NCI-H187 treated with DMSO at 0.1 percent for 48 hours (cell line): ENCODE results near the gene UBE2G2.
A peak's percentile ranks its signal among the peaks of the same experiment; 100 is the strongest.

Source experiments
- DNase-seq: peaks from one replicate; lab custom pipeline; 2025; lab: John Stamatoyannopoulos, UW

UBE2G2 gene

DNA sequence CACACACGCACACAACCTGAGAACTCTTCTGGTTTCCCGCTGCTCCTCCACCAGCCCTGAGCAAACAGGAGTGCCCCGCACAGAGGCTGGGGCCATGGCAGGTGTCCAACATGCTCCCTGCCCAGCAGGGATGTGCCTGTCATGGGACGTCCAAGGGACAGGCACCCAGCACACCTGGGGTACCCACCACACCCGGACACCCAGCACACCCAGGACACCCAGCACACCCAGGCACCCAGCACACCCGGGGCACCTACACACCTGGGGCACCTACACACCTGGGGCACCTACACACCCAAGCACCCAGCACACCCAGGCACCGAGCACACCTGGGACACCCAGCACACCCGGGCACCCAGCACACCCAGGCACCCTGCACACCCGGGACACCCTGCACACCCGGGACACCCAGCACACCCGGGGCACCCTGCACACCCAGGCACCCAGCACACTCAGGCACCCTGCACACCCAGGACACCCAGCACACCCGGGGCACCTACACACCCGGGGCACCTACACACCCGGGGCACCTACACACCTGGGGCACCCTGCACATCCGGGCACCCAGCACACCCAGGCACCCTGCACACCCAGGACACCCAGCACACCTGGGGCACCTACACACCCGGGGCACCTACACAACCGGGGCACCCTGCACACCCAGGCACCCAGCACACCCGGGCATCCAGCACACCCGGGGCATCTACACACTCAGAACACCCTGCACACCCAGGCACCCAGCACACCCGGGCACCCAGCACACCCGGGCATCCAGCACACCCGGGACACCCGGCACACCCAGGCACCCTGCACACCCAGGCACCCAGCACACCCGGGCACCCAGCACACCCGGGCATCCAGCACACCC, 37.9 kb downstream of the UBE2G2 start:
- no peak for DNase-seq

DNA sequence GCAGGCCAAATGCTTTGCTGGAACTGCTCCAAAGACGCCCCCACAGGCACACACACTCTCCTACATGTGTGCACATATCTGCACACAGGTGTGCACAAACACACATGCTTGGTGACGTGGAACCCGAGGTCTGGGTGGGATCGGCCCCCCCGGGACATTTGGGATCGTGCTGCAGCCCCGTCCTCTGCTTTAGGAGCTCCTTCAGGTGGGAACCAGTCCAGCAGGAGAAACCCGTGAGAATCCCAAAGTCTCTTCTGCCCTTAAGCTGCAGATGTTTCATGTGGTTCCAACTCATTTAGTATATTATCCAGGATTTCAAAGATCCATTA, 38.6 kb downstream of the UBE2G2 start:
- DNase-seq = no peak

DNA sequence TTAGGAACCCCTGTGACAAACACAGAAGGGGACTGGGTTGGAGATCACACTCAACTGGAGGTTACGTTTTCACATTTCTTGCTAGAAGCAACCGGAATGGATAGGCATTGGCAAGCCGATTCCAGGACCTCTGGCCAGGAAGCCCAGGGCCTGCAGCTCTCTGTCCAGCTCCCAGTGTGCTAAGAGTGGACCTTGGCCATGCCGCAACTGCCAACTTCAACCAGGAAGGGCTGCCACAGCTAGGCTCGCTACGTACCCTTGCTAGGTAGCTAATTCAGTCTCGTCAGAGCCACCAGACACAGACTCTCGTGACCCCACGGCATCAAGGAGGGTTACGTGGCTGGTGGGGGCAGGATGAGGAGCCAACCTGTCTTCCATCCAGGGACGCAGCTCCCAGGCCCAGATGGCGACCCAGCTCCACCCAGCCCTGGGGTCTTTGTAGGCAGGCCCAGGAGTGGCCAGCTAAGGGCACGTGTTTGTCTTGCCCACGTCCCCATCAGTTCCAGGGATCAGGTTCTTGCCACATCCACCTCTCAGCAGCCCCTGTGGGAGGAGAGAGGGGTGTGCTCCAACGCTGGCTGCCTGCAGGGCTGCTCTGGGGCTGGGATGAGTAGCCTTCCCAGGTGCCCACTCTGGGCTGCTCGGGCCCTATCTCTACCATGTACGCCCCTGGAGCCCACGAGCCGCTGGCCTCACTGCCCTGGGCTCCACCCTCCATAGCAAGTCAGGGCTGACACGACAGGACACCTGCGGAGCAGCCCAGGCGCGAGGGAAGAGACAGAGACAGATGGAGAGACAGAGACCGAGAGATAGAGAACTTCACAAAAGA, 39.2 kb downstream of the UBE2G2 start:
- DNase-seq = no peak

DNA sequence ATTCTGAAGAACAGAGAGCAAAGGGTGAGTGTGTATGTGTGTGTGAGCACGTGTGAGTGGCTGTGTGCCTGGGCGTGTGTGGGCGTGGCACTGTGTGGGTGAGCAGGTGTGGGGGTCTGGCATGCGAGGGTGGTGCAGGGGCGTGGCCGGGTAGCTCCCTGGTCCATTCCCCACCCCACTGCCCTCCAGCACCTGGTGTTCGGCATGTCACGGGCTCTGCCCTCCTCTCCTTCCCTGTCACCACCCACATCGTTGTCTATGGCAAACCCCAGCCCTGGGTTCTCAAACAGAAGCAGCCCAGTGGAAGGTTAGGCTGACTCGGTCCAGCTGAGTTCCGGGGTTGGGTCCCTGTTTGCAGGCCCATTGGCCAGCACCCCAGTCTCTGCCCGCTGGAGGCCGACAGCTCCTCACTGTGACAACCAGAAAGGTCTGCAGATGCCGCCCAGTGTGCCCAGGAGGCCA, 39.8 kb downstream of the UBE2G2 start:
- DNase-seq = peak; percentile 47

DNA sequence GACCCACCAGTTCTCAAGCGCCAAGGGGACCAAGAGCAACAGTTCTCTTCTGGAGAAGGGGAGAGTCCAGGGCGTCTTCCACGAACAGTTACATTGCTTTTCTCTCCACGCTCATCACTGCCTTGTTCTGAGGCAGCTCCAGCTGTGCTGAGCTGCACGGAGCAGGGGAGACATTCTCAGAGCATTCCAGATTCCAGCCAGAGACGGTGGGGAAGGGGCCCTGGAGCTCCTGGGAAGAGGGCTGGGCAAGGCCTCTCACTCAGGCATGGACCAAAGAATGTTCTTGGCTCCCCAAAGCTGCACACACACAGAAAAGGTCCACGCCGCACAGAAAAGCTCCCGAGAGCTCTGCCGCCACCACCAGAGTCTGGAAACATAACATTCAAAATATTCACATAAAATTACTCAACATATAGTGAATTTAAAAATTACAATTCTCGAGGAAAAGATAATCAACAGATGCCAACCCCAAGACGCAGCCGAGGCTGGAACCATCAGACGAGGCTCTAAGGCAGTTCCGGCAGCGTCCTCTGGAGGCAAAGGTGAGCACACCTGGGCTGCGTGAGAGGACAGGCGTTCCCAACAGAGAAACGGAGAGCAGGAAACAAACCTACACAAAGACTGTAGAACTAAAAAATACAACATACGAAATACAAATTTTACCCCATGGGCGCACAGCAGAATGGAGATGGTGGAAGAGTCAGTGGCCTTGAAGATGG, 40.5 kb downstream of the UBE2G2 start:
- DNase-seq = peak; percentile 37

DNA sequence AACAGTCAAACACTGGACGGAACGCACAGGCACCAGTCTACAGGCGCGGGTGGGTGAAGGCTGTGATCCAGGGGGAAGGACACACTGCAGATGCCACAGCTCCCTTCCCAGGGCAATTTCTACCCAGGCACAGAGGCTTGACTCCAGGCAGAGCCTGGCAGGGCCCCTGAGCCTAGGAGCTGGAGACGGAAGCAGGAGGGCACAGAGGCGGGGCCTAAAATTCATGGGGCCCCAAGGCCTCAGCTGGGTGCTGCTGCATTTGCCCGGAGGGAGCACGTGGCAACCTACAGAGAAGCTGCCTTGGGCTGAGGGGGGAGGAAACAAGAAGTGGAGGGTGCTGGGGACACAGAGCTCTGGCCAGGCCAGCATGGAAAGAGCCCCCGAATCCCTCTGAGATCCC, 41.2 kb downstream of the UBE2G2 start:
- no peak for DNase-seq

DNA sequence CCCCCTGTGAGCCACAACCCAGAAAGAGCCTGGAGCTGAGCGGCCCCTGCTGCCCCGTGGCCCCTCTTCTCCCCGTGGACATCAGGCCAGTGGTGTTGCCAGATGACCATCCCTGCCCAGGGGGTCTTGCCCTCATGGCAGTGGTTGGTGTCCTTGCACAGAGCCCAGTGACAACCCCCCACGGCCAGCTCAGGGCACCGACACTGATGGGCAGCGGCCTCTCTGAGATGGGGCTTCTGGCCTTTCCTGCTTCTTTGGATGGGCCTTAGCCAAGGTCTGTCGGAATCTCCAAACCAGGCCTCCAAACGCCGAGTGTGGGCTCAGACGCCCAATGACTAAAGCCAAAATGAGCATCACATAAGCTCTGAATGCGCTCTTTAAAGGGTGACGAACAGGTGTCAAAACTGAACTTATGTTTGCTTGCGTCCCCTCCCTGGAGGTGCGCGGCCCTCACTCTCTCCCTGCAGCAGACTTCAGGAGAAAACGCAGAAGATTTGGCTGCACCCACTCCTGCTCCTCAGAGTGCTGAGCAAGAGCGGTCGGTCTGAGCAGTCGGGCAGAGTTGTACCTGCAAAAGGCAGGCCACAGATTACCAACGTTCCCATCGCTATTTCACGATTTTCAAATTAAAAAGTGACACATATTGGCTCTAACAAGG, 41.9 kb downstream of the UBE2G2 start:
- no peak for DNase-seq

DNA sequence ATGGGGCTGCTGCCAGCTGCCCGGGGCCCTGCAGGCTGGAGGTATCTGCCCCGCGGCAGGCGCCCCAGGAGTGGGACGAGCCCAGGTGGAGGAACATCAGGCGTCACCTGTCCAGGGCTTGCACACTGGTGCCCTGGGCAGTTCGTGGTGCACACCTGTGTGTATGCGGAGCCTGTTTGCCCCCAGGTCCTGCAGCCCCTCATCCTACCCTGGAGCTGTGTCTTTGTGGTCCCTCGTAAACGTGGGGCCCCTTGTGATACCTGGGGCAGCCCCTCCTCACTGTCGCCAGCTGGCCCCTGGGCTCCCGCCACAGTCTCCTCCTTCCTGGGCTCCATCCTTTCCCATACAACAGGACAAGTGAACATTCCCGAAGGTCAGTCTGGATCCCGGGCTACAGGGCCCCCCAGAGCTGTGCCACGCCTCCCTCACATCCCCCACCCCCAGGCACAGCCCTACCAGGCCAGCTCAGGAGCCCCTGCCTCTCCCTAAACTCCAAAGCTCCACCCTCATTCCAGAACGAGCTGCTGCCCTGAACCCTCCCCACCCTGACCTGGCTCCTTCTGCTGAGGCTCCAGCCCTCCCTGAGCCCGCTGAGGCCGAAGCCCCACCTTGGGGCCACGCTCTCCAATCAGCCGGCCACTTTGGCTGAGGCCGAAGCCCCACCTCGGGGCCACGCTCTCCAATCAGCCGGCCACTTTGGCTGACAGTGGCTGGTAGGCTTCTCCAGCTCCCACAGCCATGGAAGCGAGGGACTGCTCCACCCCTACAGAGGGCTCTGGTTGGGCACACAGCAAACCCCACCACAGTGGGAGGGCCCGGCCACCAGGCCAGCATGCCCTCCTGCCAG, 42.6 kb downstream of the UBE2G2 start:
- no peak for DNase-seq

DNA sequence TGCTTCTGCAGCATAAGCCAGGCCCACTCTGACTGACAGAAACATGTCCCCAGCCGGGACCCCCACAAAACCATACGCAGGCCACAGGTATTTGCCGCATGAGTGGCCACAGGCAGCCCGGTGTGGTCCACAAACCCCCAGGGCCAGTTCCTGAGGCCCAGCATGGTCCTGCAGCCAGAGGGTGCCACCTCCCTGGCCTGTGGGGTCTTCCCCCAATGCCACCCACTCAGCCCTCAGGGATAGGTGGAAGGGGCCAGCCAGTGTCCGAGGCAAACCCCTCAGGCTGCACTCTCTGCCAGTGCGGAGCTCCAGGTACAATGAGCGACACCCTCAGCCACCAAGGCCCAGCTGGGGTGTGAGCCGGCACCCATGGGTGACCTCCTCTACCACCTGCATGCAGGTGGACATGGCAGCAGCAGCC, 43.5 kb downstream of the UBE2G2 start:
- no peak for DNase-seq

DNA sequence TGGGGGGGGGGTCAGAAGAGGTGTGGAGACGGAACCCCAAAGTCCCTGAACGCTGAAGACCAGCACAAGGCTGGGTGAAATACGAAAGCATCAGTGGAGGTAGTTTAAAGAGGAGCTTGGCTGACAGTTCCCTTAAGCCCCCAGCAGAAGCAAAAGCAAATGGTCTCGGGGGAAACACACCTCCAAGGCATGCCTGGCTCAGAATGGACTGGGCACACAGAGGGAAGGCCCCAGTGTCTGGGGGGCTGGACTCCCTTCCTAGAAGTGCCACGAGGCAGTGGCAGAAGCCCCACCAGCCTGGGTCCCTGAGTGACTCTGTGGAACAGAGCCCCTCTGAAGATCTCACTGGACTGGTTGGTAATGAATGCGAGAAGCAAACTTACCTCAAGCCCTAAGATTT, 43.9 kb downstream of the UBE2G2 start:
- DNase-seq = no peak

DNA sequence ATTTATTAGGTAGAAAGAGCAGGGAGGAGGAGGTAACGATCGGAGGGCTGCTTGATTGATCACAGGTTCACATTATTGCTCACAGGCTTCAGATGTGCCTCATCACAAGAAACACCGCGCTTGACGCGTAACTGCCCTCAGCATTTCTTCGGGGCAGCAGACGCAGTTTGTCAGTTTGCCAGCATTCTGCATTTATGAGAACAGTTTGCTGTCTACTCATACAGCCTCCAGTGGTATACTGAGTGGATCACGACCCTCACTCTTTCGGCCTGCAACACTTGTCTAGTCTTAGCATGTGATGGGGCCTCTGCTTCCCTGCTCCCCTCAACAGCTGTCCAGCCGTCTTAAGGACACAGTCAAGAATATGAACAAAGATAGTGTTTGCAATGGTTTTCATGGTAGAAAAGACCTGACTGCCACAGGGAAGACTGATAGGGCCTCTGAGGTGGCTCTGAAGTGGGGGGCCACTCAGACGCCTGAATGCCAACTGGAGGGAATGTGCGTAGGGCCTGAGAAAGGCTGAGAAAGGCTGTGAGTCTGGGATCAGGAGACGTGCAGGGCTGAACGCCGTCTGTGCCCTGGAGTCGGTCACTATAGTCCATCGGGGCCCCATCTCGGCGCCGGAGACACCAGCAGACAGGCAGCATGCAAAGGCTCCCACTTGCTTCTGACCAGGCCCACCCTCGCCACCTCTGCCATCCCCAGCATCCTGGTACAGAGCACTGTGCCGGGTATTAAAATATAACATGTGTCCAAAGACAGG, 45.0 kb downstream of the UBE2G2 start:
- no peak for DNase-seq

DNA sequence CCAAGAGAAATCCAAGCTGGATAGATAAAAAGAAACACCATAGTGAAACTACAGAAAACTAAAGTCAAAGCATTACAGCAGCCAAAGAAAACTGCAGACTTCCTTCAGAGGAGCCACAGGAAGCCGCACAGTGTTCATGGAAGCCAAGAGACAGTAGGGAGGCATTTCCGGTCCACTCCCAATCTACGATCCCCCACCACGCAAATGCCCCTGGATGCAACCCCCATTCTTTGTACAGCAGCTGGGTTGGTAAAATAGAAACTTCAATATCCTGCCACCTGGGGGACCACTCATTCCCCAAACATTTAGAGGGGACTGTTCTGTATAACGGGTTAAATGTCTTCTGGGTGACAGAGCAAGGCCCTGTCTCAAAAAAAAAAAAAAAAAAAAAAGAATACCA, 46.4 kb downstream of the UBE2G2 start:
- DNase-seq = no peak

DNA sequence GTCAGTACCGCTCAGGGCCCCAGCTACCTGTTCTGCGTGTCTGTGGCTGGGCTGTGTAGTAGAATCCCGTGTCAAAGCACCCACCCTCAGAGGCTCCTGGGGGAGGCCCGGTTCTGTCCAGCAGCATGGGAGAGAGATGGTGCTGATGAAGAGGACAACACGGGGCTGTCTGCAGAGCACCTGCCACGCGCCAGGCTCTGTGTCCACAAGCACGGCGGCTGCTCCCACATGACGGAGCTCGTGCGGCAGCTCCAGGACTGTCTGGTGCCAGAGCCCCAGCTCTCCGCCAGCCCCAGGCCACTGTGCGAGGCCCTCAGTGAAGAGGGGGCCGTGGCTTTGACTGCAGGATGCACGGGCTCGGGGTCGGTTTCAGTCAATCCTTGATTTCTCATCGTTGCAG, 48.3 kb downstream of the UBE2G2 start:
- no peak for DNase-seq

DNA sequence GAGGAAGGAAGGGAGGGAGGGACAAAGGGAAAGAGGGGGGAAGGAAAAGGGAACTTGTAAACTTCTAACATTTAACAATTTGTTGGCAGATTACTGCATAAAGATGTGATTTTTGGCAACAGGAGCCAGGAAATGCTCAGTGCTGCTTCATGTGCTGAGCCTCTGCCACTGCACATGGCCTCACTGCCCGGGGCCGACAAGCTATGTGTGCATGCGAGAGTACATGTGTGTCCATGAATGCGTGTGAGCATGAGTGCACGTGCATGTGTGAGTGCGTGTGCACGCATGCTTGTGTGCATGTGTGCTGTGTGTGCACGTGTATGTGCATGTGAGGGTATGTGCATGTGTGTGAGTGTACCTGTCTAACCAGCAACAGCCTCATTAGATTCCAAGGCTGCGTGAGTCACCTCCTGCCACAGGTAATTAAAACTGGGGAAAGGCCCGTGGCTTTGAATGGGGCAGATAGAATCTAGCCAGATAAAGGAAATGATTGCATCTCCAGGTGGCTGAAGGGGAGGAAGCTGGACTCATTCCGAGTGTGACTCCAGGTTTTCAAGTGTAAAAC, 48.9 kb downstream of the UBE2G2 start:
- DNase-seq = no peak

DNA sequence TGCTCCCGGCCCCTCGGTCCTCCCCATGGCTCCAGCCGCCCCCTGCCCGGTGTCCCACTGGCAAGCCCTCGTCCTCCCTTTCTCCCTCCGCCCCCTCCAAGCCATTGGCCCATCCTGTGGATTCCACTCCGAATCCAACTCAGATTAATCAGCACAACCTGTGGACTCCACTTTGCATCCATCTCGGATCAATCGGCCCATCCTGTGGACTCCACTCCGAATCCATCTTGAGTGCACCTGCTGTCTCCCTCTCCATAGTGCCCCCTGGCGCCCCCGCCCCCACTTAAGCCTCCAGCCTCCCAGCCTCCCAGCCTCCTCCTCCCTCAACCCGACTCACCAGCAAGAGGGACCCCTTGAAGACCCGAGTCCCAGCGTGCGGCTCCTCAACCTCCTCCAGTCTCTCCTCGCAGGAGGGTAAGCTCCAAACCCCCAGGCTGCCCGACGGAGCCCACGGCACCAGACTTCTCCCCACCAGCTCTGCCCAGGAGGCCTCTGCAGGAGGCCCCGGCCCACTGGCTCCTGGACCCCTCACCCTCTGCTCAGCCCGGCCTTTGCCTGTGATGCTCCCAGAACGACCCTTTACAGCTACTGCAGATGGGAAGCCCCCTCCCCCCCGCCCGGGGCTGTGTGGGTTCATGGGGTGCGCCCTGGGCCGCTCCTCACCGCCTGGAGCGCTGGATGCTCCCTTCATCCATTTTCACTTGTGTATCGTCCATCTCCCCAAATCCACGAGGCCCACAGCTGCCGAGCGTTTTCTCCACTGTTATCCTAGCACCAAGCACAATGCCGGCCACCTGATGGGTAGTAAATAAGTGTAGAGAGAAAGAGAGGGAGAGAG, 49.6 kb downstream of the UBE2G2 start:
- DNase-seq = no peak

DNA sequence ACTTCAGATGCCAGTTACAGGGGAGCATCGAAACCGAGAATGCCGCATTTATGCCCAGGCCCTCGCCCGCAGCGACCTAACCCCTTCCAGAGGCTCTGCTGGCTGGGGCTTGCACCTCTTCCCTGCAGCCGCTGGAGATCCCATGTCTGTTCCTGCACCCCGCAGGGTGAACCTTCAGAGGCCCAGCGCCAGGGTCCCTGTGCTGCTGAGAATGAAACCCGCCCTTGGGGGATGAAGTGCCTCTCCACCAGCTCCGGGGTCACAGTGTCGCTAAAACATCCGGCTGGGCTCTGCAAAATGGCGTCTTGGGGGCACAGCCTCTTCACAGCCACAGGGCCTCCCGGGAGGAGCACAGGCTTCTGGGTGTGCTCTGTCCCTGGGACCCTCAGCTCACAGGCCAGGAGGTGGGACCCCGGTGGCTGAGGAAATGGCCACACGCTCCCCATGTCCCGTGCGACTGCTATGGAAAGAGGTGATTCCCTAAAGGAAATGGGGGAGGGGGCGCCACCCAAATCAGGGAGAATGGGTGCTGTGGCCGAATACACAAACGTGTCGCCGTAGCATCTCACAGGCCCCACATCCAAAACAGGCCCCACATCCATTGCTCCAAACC, 50.3 kb downstream of the UBE2G2 start:
- no peak for DNase-seq

DNA sequence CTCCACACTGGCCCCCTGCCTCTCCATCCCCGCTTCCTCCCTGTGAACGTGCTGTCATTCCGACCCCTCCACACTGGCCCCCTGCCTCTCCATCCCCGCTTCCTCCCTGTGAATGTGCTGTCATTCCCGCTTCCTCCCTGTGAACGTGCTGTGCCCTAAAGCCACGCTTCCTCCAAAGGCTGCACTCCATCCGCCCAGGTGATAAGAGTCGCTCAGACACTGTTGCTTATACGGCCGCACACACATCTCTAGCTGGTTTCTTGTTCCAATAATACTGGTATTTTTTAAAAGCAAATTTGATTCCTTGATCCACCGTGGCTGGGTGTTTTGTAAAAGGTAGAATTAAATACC, 51.0 kb downstream of the UBE2G2 start:
- DNase-seq = no peak

DNA sequence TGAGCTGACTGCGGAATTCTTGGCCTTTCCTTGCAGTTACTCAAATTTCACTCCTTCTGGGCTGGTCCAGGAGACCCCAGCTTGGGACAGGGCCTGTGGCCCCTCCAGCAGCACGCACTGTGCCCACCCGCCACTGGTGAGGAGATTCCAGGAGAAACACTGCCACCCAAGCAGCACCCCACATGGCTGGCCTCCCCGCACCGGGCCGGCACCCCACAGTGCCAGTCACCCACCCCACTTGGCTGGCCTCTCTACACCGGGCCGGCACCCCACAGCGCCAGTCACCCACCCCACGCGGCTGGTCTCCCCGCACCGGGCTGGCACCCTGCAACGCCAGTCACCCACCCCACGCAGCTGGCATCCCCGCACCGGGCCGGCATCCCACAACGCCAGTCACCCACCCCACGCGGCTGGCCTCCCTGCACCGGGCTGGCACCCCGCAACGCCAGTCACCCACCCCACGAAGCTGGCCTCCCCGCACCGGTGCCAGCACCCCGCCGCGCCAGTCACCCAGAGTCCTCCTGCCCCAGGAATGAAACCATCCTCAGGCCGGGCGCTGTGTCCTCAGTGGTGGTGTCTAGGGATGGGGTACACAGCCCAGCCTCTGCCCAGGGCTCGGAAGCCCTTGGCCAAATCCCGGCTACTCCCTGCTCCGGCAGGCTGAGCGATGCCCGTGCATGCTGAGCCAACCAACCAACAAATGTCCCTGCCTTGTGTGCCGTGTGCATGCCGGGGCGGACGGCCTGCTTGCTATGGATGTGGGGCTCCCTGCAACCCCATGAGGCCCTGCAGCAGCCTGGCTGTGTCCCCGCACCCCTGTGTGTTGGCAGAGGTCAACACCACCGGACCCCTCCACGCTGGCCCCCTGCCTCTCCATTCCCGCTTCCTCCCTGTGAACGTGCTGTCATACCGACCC, 51.6 kb downstream of the UBE2G2 start:
- DNase-seq = no peak
